GM12878 (cell line): ENCODE results near the gene KNSTRN. TPM values are rescaled to one million over a fixed set of nuclear protein-coding genes. Genes with fewer than 3 reads are reported as not detected.

Source experiments
- ESRRA ChIP-seq: IDR thresholded peaks from 2 replicates; pipeline ENCODE4 v1.6.1; 2012; ENCODE audit warnings: mild to moderate bottlenecking, low read length, improper control_type of control experiment
- JUND ChIP-seq: IDR thresholded peaks from 2 replicates; pipeline ENCODE4 v1.6.1; 2012; ENCODE audit warnings: low read depth, mild to moderate bottlenecking, low read length, improper control_type of control experiment, moderate library complexity
- MYB ChIP-seq: fragments of 150-350 bp; IDR thresholded peaks from 2 replicates; pipeline ENCODE4 v1.6.1; 2014; ENCODE audit warnings: mild to moderate bottlenecking, low read depth, low read length, borderline replicate concordance
- NR2C1 ChIP-seq: fragments of 450-650 bp; IDR thresholded peaks from 2 replicates; pipeline ENCODE4 v1.6.1; 2017; ENCODE audit warnings: antibody characterized with exemption, mild to moderate bottlenecking, moderate library complexity
- PAX8 ChIP-seq: fragments of 450-650 bp; IDR thresholded peaks from 2 replicates; pipeline ENCODE4 v1.6.1; 2017; ENCODE audit warnings: mild to moderate bottlenecking, moderate library complexity
- RFX5 ChIP-seq: IDR thresholded peaks from 2 replicates; pipeline ENCODE4 v1.6.1; 2011; ENCODE audit warnings: low read depth, low read length, improper control_type of control experiment
- RUNX3 ChIP-seq: IDR thresholded peaks from 2 replicates; pipeline ENCODE4 v1.6.1; 2012; ENCODE audit warnings: low read length, inconsistent platforms
- SUZ12 ChIP-seq: fragments of 200-600 bp; sonication (generic); IDR thresholded peaks from one replicate; pipeline ENCODE4 v1.6.1; 2018; ENCODE audit warnings: antibody characterized with exemption, mild to moderate bottlenecking; ENCODE audit not compliant: unreplicated experiment
- polyA plus RNA-seq, 11 experiments: library from polyadenylated mRNA; depleted of rRNA in 4 of 11; unstranded in 6 of 11; stranded (reverse) in 5 of 11; fragments of >200 nt; fragmentation: Nextera tagmentation in 4 of 11; fragmentation: Illumina TruSeq in 1 of 11; extraction: Ambion mirVana in 4 of 11; extraction: Trizol in 1 of 11; gene quantifications; 1 replicate in 1 of 11; 2 replicates in 10 of 11; pipeline versions ENCODE4 v1.2.1 to v1.2.3, GENCODE V29; 2011 to 2016; ENCODE audit warnings: inconsistent platforms in 2 of 11, missing spikeins in 2 of 11, low read depth in 1 of 11
- total RNA-seq, 4 experiments: library from RNA; depleted of rRNA in 3 of 4; stranded (reverse); fragments of >200 nt in 3 of 4; fragmentation: Illumina TruSeq in 1 of 4; extraction: Trizol in 1 of 4; gene quantifications; 2 replicates each; pipeline versions ENCODE4 v1.2.1 to v1.2.3, GENCODE V29; 2013 to 2021
- TF ChIP-seq, protein P1 (sequence below): fragments of 450-650 bp; IDR thresholded peaks from 2 replicates; pipeline ENCODE4 v1.6.1; 2018; ENCODE audit warnings: mild to moderate bottlenecking, low read depth, moderate library complexity; ENCODE audit not compliant: partially characterized antibody
- TF ChIP-seq, protein P2 (sequence below): fragments of 150-350 bp; IDR thresholded peaks from 2 replicates; pipeline ENCODE4 v1.6.1; 2016; ENCODE audit warnings: low read depth, low read length

The KNSTRN gene
- total and polyA plus RNA-seq, 10 of the 15 experiments (the other 5 are each of a cell fraction or from before 2014, with no cell fraction given), result 30.3 to 72.1 (median 47.1) TPM

DNA sequence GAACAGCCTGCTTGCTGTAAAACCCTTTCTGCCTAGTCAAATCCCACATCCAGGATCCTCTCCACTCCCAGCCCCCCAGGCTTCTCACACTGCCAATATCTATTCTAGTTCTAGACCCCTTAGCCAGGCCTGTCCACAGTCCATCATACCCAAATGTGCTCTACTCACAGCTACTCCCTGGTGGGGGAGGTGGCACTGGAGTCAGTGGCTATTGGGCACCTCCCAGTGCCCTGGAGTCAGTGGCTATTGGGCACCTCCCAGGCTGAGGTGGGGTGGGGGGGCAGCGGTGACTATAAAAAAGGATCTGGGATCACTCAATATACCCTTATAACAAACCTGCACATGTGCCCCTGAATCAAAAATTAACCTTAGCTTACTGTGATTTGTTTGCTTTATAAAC is 25.3 kb upstream of the KNSTRN start (continued):
- TF ChIP-seq, protein P1, sequence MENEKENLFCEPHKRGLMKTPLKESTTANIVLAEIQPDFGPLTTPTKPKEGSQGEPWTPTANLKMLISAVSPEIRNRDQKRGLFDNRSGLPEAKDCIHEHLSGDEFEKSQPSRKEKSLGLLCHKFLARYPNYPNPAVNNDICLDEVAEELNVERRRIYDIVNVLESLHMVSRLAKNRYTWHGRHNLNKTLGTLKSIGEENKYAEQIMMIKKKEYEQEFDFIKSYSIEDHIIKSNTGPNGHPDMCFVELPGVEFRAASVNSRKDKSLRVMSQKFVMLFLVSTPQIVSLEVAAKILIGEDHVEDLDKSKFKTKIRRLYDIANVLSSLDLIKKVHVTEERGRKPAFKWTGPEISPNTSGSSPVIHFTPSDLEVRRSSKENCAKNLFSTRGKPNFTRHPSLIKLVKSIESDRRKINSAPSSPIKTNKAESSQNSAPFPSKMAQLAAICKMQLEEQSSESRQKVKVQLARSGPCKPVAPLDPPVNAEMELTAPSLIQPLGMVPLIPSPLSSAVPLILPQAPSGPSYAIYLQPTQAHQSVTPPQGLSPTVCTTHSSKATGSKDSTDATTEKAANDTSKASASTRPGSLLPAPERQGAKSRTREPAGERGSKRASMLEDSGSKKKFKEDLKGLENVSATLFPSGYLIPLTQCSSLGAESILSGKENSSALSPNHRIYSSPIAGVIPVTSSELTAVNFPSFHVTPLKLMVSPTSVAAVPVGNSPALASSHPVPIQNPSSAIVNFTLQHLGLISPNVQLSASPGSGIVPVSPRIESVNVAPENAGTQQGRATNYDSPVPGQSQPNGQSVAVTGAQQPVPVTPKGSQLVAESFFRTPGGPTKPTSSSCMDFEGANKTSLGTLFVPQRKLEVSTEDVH, result no peak
- no peak for TF ChIP-seq RFX5
- no peak for TF ChIP-seq PAX8
- TF ChIP-seq, protein P2, sequence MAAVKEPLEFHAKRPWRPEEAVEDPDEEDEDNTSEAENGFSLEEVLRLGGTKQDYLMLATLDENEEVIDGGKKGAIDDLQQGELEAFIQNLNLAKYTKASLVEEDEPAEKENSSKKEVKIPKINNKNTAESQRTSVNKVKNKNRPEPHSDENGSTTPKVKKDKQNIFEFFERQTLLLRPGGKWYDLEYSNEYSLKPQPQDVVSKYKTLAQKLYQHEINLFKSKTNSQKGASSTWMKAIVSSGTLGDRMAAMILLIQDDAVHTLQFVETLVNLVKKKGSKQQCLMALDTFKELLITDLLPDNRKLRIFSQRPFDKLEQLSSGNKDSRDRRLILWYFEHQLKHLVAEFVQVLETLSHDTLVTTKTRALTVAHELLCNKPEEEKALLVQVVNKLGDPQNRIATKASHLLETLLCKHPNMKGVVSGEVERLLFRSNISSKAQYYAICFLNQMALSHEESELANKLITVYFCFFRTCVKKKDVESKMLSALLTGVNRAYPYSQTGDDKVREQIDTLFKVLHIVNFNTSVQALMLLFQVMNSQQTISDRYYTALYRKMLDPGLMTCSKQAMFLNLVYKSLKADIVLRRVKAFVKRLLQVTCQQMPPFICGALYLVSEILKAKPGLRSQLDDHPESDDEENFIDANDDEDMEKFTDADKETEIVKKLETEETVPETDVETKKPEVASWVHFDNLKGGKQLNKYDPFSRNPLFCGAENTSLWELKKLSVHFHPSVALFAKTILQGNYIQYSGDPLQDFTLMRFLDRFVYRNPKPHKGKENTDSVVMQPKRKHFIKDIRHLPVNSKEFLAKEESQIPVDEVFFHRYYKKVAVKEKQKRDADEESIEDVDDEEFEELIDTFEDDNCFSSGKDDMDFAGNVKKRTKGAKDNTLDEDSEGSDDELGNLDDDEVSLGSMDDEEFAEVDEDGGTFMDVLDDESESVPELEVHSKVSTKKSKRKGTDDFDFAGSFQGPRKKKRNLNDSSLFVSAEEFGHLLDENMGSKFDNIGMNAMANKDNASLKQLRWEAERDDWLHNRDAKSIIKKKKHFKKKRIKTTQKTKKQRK, result no peak
- TF ChIP-seq RUNX3, result no peak
- TF ChIP-seq NR2C1, result no peak
- TF ChIP-seq JUND, result no peak
- no peak for TF ChIP-seq MYB
- TF ChIP-seq ESRRA, result no peak
- no peak for TF ChIP-seq SUZ12
- TF ChIP-seq, all 136 proteins: peak for 0
